Activated CD8-positive, alpha-beta T cell treated with anti-CD3 and anti-CD28 coated beads for 36 hours (primary cell): ENCODE results near the gene TM9SF3. TPM values are rescaled to one million over a fixed set of nuclear protein-coding genes. Genes with fewer than 3 reads are reported as not detected.
A peak's percentile ranks its signal among the peaks of the same experiment; 100 is the strongest.

Experiments
- ATAC-seq: fragments of 200-7000 bp; cut with Tn5 transposase; one replicate; pipeline ENCODE4 v1.10.0; 2021; ENCODE audit warnings: mild to moderate bottlenecking, moderate library complexity
- CTCF ChIA-PET: fragments of 350-600 bp; sonication (Branson Sonifier 250); formaldehyde crosslinking; loops from one replicate; lab custom pipeline; 2021; ENCODE audit warnings: antibody characterized with exemption; lab: Charles Lee
- POLR2A ChIA-PET: fragments of 350-600 bp; sonication (Branson Sonifier 250); formaldehyde crosslinking; loops from one replicate; lab custom pipeline; 2021; ENCODE audit warnings: antibody characterized with exemption; lab: Charles Lee
- DNase-seq: peaks from one replicate; pipeline ENCODE4 v3.0.0-alpha.2; 2020
- H3K27ac Mint-ChIP-seq: one replicate; pipeline ENCODE4 v1.8.0; 2021; ENCODE audit warnings: mild to moderate bottlenecking, mixed read lengths
- H3K27me3 Mint-ChIP-seq: one replicate; pipeline ENCODE4 v1.8.0; 2021; ENCODE audit warnings: mixed read lengths
- H3K36me3 Mint-ChIP-seq: one replicate; pipeline ENCODE4 v1.8.0; 2021; ENCODE audit warnings: low read depth, mixed read lengths
- H3K4me1 Mint-ChIP-seq: one replicate; pipeline ENCODE4 v1.8.0; 2021; ENCODE audit warnings: low read depth, mixed read lengths
- H3K4me3 Mint-ChIP-seq: one replicate; pipeline ENCODE4 v1.8.0; 2021; ENCODE audit warnings: mild to moderate bottlenecking, moderate library complexity, mixed read lengths
- H3K9me3 Mint-ChIP-seq: one replicate; pipeline ENCODE4 v1.8.0; 2021; ENCODE audit warnings: mixed read lengths
- CTCF ChIP-seq: fragments of 200-600 bp; IDR thresholded peaks from one replicate; pipeline ENCODE4 v1.8.0; 2022; ENCODE audit warnings: antibody characterized with exemption, mild to moderate bottlenecking
- intact Hi-C: fragments of 100-400 bp; cut with micrococcal nuclease; formaldehyde crosslinking; loops from one replicate; pipeline ENCODE4 v1.10.0; 2022
- total RNA-seq, 2 experiments: library from RNA; stranded (reverse); gene quantifications; one replicate each; pipeline ENCODE4 v1.2.3, GENCODE V29; 2021

Gene TM9SF3
- total RNA-seq, 2 experiments from 2014 or later: 66.4 to 71.1 TPM

DNA sequence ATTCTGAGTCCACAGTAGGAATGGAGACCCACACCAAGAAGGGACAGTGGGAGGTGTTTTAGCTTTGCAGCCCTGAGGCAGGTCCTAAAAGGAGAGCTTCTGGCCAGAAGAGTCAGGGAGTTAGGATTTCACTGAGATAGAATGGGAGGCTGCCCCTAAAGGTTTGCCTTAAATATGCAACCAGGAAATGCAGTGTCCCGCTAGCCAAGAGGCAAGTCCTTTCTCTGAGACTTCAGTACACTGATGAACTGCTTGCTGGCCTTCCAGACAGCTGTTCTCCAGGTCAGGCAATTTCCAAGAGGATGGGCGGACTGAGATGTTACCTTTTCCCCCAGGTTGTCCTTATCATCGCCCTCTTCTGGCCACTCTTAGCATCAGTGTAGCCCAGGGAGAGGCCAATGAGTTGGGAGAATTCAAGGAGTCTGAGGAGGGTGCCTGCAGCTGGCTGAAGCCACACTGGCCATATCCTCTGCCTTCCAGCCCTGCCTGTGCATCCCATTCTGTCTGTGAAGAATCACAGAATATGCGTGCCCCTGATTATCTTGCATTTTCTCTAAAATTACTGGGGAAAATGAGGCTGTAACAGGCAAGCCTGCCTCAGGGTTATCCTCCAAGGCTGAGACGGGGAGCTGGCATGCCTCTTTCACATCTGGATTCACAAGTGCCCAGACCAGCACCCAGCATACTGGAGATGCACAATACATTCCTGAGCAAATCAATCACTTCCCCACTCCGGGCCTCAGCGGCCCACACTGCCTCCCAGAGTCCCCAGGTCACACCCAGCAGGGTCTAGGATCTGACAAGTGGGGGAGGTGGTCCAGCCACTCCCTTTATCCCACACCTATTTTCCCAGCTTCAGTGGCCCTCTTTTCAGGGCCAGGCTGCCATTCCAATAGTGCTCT, 75.5 kb downstream of the TM9SF3 start:
- intact Hi-C loops: loop anchor here (5.0 kb wide), 1 partner anchor 114 kb away; no protein-coding TSS in a partner anchor
- CTCF ChIA-PET: interaction anchor here (0.8 to 4.9 kb wide), 10 partner anchors 9 to 141 kb away, joined by 3 to 33 read pairs (median 7); no protein-coding TSS in a partner anchor
- Mint-ChIP-seq H3K36me3 (no peaks in the 10 kb centered on the region), H3K9me3 (no peaks in the 10 kb centered on the region), H3K4me1 (peaks cover 13% of the 10 kb centered on the region), H3K27me3 (peaks cover 40% of the 10 kb centered on the region), H3K27ac (no peak overlapping the region), H3K4me3 (no peak overlapping the region)
- ATAC-seq (no peak), DNase-seq (peak; percentile 43)
- POLR2A ChIA-PET: no interaction called here
- peak; percentile 59 for TF ChIP-seq CTCF

DNA sequence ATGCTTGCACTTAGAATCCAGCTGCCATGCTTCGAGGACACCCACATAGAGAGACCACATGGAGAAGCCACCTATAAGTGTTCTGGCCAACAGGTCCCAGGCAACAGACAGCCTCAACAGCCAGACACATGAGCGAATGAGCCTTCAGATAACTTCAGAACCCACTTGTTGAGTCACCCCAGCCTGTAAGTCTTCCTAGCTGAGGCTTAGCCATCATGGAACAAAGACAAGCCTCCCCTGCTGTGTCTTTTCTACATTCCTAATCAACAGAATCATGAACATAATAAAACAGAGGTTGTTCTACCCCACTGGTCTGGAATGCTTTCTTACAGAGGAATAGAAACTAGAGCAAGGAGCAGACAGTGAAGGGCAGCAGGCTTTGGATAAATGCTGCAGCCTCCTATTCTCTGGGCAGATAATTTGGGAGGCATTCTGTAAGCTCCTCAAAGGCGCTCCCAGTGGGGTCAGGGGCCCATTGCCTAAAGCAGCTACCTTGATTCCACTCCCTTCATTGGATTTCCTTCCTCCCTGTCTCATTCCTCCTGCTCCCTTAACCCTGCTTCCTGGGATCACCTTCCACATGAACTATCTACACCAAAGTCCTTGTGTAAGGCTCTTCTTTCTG, 77.7 kb downstream of the TM9SF3 start:
- no peak for ATAC-seq
- Mint-ChIP-seq H3K9me3 (no peaks in the 10 kb centered on the region), H3K27ac (no peak overlapping the region), H3K36me3 (no peaks in the 10 kb centered on the region), H3K4me3 (no peak overlapping the region), H3K27me3 (peaks cover 22% of the 10 kb centered on the region), H3K4me1 (peaks cover 3% of the 10 kb centered on the region)
- CTCF ChIA-PET: interaction anchor here (1.0 to 3.0 kb wide), 4 partner anchors 11 to 138 kb away, joined by 3 to 8 read pairs (median 4); no protein-coding TSS in a partner anchor
- POLR2A ChIA-PET: no interaction called here
- no peak for DNase-seq
- TF ChIP-seq CTCF: no peak
- intact Hi-C loops: no loop called here

DNA sequence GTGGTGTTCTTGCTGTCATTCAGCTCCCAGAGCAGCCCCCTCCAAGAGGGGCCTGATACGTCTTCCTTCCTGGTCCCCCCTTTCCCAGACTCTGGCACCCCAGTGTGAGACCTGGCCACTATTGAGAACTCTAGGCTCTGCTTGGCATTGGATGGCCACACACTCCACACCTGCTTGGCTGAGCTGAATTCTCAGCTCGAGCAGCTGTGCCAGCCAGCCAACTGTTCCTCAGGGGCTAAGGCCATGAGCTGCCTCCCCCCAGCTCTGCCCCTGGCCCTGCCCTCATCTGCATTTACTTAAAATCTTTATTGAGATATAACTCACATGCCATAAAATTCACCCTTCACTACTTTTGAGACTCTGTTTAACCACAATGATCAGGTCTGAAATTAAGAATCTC, 79.8 kb downstream of the TM9SF3 start:
- ChIA-PET CTCF (interaction anchor here (1.0 kb wide), 1 partner anchor 132 kb away, joined by 3 read pairs; no protein-coding TSS in a partner anchor), POLR2A (no interaction called here)
- Mint-ChIP-seq H3K36me3 (no peaks in the 10 kb centered on the region), H3K9me3 (no peaks in the 10 kb centered on the region), H3K4me1 (peaks cover 1% of the 10 kb centered on the region), H3K27me3 (peaks cover 12% of the 10 kb centered on the region), H3K27ac (no peak overlapping the region), H3K4me3 (no peak overlapping the region)
- DNase-seq (no peak), ATAC-seq (no peak)
- intact Hi-C loops: no loop called here
- no peak for TF ChIP-seq CTCF

DNA sequence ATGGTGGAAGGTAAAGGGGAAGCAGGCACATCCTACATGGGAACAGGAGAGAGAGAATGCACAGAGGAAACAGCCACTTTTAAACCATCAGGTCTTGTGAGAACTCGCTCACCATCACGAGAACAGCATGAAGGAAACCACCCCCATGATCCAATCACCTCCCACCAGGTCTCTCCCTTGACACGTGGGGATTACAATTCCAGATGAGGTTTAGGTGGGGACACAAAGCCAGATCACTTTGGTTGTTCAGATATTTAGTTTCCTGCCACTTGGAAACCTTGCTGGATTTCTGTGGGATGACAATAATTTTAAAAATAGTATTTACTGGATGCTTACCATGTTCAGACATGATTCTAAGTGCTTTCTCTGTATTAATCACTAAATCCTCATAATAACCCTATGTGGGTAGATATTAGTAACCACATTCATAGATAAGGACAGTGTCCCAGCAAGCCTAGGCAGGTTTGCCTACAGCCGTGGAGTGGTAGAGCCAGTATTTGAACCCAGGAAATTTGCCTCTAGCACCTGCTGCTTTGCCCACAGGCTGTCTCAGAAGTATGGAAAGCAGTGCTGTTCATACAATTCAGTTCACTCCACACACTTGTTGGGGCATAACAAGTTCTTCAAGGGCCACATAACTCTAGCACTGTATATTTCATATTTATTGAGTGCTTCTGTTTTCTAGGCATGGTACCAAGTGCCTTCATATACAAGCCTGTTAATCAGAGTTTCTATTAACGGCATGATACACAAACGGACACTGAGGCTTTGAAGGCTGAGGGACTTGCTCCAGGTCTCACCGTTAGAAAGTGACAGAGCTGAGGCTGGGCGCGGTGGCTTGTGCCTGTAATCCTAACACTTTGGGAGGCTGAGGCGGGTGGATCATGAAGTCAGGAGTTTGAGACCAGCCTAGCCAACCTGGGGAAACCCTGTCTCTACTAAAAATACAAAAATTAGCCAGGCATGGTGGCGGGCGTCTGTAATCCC, 81.4 kb downstream of the TM9SF3 start:
- no peak for ATAC-seq
- Mint-ChIP-seq H3K4me1 (no peaks in the 10 kb centered on the region), H3K9me3 (no peaks in the 10 kb centered on the region), H3K36me3 (no peaks in the 10 kb centered on the region), H3K27me3 (peaks cover under 1% of the 10 kb centered on the region), H3K4me3 (no peak overlapping the region), H3K27ac (no peak overlapping the region)
- intact Hi-C loops: no loop called here
- ChIA-PET CTCF (no interaction called here), POLR2A (no interaction called here)
- TF ChIP-seq CTCF: no peak
- no peak for DNase-seq
